HG03565 (cell line): ENCODE measurements around the gene WDR86.

ENCODE experiments used
- ATAC-seq: cut with Tn5 transposase; IDR thresholded peaks from one replicate; pipeline ENCODE4 v1.9.1; 2021; ENCODE audit warnings: mild to moderate bottlenecking, moderate library complexity; ENCODE audit not compliant: unreplicated experiment

The WDR86 gene

DNA sequence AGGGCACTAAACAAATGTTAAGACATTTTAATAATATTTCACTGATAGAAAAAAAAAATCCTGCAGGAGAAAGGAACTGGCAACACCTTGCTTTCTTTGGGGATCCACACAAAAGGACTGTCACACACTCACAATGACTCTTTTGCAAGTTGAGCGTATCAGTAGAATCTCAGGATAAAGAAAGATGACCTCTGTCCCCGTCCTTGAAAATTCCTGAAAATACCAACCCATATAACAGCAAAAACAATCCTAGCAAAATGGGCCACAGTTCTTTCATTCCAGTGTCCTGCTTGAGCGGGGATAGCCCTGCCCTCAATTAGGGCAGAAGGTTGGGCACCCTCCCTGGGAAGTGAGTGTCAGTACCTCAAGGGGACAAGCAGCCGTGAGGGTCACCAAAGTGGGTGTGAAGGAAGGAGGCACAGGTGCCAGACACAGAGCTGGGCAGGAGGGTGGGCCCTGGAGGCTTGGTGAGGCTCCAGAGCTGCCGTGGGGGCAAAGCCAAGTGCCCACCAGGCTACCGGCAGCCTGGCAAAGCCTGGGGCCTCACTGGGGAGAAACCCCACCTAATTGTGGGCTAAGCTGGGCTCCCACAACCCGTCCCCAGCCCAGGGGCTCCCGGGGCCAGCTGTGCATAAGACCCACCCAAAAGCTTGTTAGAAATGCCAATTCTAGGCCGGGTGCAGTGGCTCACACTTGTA, 2.8 kb downstream of the WDR86 start:
- ATAC-seq: no peak

DNA sequence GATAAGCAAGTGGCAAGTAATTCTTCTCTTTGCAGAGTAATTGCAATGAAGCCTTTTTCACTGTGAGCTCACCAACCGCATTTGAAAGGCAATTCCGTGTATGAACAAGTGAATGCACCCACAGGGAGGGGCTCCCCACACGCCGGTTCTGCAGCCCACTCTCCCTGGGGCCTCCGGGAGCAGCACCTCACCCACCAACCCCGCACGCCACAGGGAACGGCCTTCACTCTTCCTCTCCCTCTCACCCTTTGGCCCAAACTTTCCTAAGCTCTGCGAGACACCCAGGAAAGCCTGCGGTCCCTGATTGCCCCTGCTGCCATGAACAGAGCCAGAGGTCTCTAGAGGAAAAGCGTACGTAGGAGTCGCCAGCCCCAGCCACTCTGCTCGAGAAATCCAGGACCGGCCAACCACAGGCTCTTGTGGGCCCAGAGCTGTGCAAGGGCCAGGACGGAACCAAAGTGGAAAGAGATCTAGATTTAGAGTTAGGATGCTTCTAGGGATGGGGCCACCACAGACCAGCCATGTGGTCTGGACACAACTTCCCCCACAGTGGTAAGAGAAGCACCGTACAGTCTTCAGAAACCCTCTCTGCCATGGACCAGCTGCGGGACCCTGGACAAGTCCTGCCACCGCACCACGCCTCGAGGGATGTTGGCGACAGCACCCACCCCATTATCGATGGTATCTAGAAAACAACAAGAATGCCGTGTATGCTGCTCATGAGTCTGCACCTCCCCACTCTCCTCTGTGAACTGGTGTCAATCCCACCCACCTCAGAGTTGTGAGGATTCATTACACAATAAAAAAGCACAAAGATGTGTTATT, 3.6 kb downstream of the WDR86 start:
- ATAC-seq: no peak

DNA sequence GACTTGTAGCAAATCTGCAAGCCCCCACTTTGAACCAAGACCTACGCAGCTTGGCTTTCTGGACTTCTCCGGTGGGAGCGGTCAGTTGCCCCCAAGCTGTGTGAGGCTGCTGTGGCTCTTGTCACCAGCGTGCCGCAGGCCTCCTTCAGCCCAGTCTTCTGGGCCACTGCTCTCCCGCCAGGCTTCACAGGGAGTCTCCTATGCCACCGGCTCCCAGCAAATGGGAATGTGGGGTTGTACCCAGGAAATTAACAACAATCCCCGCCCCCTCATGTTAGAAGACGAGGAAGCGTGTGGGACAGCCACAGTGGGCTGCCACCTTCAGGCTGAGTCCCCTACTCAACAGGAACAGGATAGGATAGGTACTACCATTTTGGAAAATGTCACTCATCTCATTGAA, 4.2 kb downstream of the WDR86 start:
- no peak for ATAC-seq

DNA sequence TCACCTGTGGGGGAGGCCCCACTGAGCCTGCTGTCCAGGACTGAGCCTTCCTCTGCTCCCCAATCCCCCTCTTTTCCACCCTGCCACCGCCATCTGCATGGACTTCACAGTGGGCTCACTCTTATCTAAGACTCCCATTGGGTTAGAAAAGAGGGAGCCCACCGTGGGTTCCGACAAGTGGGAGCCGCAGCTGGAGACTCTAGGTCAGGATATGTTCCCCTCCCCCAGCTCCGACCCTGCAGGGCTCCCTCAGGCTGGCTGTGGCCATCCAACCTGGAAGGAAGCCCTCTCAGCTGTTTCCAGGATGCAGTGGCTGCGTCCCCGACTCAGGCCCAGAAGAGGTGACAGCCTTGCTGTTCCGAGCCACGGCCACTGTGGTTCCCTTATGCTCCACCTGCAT, 4.8 kb downstream of the WDR86 start:
- ATAC-seq: no peak

- no peak for ATAC-seq
Measured at GRCh38 chr7:151404216-151405011, 5.4 kb downstream of the WDR86 start.

GRCh38 chr7:151403764-151404163, 6.1 kb downstream of the WDR86 start:
- no peak for ATAC-seq

DNA sequence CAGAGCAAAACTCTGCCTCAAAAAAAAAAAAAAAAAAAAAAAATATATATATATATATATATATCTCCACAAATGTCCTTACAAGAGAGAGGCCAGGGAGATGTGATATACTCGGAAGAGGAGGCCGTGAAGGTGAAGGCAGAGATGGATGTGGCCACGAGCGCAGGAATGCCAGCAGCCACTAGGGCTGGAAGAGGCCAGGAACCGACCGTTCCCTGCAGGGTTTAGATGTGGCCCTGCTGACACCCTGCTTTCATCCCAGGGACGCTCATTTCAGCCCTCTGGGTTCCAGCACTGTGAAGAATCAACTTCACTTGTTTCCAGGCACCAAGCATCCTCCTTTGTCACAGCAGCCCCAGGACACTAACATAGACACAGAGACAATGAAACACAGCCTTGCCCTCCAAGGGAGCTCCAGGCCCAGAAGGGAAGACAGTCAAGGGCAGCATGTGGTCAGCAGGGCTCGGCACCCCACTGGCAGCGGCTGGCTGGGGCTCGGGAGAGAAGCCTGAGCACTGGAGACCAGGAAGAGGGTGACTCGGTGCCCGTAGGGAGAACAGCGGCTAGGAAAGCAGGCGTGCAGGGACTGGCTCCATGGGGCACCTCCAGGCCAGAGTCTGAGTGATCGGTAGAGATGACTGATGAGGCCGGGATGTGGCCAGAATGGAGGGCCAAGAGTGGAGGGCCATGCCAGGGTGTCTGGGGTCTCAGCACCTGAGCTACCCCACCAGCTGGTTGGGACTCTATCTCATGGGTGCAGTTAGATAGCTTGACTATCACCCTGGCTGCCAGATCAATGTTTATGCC, 7.6 kb downstream of the WDR86 start:
- ATAC-seq: no peak

DNA sequence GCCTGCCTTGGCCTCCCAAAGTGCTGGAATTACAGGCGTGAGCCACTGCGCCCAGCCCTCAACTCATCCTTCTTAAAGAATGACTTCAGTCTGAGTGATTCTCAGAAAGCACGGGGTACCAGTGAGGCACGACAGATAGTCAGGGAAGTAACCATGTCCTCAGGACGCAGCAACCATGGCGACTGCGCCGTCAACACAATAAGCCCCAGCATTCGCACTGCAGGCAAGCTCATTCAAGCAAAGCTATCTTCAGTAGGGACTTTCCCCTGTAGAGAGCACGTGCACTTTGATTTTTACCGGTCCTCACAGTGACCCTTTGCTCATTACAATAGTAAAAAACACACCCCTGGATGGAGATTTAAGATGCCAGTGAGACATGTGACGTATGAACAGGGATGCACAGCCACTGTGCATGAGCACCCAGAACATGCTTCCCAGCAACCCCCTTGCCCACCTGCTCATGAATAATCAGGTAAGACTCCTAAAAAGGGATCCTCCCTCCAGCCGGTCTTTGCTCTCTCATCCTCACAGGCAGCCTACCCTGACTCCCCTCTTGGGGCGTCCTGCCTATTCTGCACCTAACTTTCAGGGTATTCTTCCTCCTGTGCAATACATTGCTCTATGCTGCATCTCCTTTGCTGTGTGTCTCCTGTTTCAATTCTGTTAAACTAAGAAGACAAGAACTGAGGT, 9.1 kb downstream of the WDR86 start:
- ATAC-seq: peak; percentile 71

- no peak for ATAC-seq
Measured at GRCh38 chr7:151399906-151400305, 9.9 kb downstream of the WDR86 start.

- ATAC-seq: no peak
Measured at GRCh38 chr7:151399305-151399601, 10.6 kb downstream of the WDR86 start.

- no peak for ATAC-seq
Measured at GRCh38 chr7:151398446-151399304, 11.2 kb downstream of the WDR86 start.

DNA sequence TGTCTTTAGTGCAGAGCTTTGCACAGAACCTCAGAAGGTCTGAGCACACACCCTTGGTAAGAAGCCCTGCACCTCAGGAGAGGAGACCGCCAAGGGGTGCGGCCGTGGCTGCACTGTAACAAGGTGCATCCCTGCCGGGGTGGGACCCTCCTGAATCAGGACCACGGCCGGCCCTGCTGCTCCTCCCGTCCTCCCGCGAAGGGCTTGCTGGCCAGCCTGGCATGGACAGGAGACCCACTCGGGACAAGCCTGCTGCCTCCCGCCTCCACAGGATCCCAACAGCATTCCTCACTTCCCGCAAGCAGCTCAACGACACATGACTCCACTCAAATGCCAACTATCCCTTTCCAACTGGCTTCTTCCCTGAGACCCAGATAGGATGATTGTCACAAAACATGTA, 12.8 kb downstream of the WDR86 start:
- no peak for ATAC-seq

DNA sequence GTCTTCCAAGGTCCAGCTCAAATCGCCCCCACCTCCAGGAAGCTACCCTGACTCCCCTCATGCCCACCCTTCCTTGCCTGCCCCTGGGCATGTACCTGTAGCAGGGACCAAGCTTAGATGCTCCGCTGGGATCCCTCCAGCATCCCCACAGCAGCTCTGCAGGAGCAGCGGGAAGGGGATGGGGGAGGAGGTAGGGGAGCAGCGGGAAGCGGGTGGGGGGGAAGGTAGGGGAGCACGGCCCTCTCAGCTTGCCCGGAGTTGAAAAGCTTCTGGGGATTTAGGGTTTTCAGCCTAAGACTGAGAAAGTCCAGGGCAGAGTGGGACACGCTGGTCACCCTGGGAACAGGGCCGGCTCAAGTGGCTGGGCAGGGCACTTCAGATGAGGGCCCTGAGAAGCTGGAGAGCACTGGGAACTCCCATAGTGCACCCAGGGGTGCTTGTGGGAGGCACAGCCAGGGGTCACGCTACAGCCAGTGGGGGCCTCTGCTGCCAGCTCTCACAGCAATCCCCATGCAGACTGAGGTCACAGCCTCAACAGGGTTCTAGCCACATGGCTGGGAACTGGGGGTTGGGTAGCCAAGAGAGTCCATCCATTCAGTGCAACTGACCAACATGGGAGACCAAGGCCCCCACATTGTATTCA, 13.4 kb downstream of the WDR86 start:
- ATAC-seq: no peak

DNA sequence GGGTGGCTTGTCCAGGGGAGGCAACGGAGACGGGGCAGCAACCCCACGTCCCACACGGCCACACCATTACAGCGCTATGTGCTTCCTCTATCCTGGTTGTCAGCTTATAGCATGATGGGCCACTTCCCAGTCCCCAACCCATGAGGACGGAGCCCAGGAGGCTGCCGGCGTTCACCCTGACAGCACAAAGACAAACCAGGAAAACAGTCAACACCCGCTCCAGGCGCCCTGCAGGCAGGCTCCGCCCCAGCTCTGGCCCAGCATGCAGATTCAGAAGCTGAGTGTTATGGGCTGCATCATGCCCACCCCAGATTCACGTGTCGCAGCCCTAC, 14.8 kb downstream of the WDR86 start:
- ATAC-seq: no peak

GRCh38 chr7:151394076-151395035, 15.5 kb downstream of the WDR86 start:
- ATAC-seq: no peak

DNA sequence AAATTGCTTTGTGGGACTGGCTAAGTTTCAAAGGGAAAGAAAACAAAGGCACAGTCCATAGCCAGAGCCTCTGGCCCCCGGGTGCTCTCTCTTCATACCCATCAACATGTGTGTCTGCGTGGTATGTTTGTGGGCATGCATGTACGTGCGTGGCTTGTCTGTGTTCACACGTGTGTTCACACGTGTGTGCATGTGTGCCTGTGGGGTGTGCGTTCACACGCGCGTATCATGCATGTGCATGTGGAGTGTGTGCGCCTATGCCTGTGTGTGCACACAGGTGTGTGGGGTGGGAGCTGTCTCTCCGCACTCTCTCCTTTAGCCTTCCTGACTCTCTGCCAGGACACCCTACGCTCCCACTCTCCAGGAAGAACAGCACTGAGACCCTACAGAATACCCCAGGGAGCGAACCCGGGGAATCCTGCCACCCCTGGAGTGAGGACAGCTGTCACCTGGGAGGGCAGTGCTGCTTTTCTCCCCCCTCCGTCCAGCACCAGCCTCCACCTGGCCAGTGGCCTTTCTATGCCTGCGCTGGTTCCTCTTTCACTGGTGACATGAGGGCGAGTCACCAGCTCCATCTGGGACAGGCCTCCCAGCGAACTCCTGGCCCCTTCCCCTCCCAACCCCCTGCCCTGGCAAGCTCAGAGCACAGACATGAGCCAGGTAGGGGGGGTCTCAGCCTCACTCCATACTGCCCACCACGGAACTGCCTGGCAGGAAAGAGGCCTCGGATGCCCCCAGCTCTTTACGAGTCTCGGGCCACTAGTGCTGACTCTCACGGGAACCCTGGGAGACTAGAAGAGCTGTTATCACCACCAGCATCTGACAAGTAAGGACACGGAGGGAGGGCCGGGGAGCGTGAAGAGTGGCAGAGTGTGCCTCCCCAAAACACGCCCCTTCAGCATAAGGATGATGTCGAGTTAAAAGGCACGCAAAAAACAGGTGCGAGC, 16.5 kb downstream of the WDR86 start:
- no peak for ATAC-seq

DNA sequence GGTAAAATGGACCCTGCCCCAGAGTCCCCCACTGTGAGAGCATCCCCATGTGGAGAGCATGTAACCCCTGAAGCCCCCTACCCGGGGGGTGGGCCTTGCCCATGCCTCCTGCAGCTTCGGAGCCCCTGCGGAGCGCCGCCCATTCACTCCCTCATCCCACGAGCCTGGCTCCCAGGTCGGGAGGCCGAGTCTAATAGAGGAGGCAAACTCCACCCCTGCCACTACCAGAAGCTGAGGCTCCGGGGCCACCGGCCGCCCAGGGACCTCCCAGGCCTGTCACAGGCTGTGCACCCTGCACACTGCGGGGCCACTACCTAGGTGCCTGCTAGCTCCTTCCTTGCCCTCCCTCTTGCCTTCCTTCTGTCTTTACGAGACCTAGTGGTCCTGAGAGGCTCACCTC, 17.4 kb downstream of the WDR86 start:
- no peak for ATAC-seq
